Cerebellar cortex (tissue), 1 donor: ENCODE results near the gene FHL2.
A peak's percentile ranks its signal among the peaks of the same experiment; 100 is the strongest.
"Not testable (repeated sequence)": the region's sequence is repeated elsewhere in the genome, so short reads cannot be mapped to it uniquely, and the experiment has no call there.

Experiments used
- DNase-seq: peaks from one replicate; pipeline ENCODE4 v3.0.0-alpha.2; 2015; ENCODE audit warnings: low spot score

FHL2 gene

GRCh38 chr2:105338020-105338385 lies 60.8 kb downstream of the FHL2 start:
- no peak for DNase-seq

DNA sequence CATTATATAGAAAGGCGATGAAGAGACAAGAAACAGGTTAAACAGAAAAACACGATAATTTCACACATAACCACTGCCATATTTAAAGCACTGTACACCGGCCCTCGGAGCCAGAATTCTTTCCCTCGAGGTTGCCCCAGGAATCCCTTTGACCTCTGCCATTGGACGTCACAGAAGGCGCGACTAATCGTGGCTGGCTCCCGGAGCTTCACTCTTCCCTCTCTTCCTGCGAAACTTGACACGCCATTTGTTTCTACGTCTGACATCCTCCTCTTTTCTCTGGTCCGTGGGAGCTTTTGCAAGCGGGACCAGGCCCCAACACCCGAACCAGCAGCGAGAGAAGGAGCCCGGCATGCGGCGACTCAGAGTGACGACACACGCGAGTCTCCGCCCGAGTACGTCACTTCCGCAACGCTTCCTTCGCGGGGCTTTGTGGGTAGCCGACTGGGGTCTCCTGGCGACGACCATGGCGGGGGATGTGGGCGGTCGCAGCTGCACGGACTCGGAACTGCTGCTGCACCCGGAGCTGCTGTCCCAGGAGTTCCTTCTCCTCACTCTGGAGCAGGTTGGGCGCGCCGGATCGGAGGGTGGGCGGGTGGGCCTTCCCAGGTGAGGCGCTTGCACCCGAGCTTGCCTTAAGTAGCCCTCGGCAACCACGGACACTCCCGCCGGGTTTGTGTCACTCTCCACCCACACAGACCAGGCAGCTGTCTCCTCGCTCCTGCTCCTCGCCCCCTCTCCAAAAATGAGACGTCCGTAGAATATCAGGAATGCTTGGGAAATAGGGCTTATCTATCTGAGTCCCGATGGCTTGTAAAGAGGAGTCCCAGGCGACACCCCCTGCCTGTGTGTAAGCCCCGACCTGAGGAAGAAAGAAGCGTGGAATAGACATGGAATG lies 61.5 kb downstream of the FHL2 start, which contains the start of gene C2orf49:
Gene C2orf49 (plus strand): TSS at position 419 of the 898 bp plus-strand sequence. CDS start 48 bp downstream, at position 467.
- DNase-seq = peak; percentile 88

DNA sequence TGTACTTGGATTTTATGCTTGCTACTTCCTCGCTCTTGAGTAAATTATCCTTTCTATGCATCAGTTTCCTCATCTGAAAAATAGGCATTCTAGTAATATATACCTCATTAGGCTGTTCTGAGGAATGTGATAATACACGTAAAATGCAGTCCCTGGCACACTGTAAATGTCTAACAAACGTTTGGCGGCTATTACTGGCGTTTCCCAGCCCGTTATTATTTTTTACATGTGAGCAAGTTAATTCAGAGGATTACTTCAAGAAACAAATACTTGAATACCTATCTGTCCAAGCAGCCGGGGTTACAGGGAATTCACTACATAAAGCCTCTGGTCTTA lies 62.1 kb downstream of the FHL2 start:
- DNase-seq = no peak

DNA sequence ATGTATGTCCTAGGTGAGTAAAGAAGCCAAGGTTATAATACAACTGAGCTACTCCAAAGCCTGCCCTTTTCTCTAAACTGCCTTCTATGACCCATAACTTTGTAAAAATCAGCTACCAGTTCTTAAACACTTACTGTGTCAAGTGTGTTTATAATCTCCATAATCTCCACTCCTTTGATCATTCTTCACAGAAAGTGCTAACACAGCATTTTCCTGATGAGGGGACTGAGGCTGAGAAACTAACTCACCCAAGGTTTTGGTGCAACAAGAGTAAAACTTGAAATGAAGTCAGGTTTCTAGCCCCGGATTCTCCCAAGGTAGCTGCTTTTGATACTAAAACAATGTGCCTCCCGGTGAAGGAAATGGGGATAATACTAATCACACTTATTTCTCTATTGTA lies 63.4 kb downstream of the FHL2 start:
- no peak for DNase-seq

DNA sequence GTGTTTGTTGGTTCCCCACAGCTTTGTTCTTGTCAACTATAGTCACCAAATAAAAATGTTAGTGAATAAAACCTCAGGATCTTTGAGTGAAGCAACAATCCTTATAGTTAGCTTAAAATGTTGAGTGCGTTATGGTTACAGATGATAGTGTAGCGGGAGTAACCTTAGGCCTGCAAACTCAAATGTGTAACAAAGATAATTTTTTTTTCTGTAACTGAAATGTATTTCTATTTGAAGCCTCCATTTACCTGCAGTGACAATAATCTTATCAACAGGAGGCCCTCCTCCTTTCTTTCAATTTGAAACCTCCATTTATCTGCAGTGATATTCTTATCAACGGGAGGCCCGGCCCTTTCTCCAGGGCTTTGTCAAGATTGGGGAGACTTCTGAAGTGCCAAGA lies 64.6 kb downstream of the FHL2 start:
- no peak for DNase-seq

- no peak for DNase-seq
Observed at GRCh38 chr2:105330681-105331375, 68.0 kb downstream of the FHL2 start.

GRCh38 chr2:105329561-105330495 lies 69.0 kb downstream of the FHL2 start, which contains the start of gene TGFBRAP1:
Gene TGFBRAP1, minus strand, starts transcription at chr2:105329735. Its CDS starts 21,434 bp downstream, at chr2:105308301.
- peak; percentile 28 for DNase-seq

GRCh38 chr2:105329197-105329554 lies 69.7 kb downstream of the FHL2 start:
- no peak for DNase-seq

DNA sequence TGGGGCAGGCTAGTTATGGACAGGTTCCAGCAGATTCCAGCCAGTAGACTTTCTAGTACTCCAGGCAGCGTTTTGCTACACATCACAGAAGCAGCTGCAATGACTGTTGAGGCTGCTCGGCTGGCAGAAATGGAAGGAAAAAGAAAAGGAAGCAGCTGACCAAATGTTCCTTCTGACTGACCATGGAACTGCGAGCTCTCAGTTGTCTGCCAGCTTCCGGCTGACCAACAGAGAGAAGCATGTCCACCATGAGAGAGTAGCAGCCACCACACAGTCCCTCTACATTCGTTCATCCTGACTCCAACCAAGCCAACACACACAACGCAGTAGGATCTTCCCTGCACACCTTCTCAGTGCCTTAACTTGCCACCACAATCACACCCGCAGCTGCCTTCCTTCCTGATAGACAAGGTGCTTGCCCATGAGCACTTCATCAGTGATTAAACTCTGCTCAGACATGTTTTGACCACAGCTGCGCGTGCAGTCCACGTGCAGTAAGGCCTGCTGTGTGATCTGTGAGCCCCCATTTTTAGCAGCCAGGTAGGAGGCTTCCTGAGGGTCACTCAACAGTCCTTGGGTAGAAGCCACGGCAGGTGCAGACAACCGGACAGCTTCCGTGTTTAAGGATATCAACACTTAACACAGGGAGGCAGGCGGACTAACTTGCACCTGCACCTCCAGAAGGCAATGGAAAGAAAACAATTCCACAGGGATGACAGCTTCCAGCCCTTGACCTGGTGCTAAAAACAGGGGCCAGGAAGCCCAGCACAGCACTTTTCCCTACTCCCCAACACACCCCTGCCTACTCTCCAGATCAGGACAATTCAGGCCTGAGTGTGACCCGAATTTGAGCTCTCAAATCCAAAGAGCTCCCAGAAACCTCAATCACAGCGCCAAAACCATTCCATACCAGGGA lies 70.3 kb downstream of the FHL2 start:
- peak; percentile 56 for DNase-seq

GRCh38 chr2:105327690-105328089 lies 71.2 kb downstream of the FHL2 start:
- DNase-seq = no peak

GRCh38 chr2:105327271-105327670 lies 71.6 kb downstream of the FHL2 start:
- not testable (repeated sequence) for DNase-seq

DNA sequence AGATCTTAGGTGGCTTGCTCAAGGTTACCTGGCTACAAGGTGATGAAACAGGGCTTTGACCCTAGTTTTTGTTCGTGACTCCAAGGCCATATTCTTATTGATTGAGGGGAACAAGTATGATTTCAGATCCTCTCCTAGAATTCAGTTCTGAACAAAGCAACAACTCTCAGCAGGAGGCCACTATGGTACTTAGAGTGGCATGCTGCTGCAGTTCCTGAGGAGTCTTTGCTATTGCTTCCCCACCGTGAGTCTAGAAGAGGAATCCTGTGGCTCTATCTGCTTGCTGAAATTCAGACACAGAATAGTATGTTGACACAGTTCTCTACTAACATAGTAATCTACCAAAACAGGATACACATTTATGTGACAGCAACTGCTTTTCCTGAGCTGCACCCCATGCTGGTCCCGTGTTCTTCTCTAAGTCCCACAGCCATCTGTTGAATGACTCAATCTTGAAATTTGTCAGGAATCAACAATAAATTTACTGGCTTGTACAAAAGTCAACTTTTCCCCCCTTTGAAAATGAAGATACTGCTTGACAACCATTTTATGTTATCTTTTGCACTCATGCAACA lies 73.4 kb downstream of the FHL2 start:
- DNase-seq = no peak

- DNase-seq = no peak
Observed at GRCh38 chr2:105324732-105325131, 74.1 kb downstream of the FHL2 start.

DNA sequence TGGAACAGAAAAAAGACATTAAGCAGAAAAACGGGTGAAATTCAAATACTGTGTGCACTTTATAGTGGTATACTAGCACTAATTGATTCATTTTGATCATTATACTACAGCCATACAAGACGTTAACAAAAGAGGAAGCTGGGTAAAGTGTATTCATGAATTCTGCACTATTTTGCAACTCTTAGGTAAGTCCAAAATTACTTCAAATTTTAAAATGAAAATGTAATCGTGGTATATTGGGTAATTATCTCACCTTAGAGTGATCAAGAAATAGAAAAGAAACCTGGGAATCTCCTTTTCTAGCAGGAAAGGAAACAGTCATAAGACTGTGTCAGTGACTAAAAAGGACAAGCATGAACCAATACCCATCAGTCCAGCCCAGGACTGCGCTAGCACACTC lies 74.8 kb downstream of the FHL2 start:
- DNase-seq = no peak

DNA sequence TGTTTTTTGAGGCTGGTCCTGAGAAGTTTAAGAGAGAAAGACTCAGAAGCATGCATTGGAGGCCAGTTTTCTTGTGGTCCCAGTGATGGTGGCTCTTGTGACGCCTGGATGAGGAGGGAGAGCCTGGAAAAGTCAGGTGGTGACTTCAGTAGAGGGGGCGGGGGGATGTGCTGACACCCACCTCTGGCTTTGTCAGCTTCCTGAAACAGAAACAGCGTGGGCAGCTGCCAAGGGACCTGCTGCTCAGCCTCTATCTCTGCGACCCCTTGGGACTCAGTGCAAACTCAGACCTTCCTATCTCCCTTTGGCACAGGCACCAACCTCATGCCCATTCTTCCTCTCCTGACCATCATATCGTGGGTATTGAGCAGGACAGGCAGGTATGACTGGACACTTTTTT lies 75.7 kb downstream of the FHL2 start:
- DNase-seq = no peak

- DNase-seq = no peak
Observed at GRCh38 chr2:105321875-105322646, 76.8 kb downstream of the FHL2 start.

DNA sequence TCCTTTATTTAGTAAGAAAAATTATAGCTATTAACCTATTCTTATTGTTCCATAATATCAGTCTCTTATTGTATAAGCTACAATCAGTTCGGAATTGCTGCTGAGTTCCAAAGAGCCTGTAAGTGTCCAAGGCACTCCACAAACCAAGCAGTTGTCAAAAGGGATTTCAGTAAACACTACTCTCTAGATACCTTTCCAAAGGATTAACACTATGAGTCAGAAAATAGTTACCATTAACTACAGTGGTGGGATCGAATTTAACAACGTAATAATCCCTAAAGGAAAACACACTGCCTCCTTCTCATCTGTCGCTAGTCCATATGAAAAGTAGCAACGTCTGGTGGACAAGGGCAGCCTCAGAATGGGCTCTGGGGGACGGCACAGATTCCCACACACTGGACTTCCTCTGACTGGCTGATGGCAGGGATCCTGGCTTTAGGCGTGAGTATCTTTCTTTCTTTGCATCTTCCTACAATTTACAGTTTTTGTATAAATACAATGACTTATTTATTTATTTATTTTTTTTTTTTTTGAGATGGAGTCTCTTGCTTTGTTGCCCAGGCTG lies 78.1 kb downstream of the FHL2 start:
- no peak for DNase-seq

GRCh38 chr2:105317937-105318336 lies 80.9 kb downstream of the FHL2 start:
- no peak for DNase-seq

GRCh38 chr2:105315314-105315713 lies 83.5 kb downstream of the FHL2 start:
- DNase-seq = no peak

GRCh38 chr2:105313877-105314276 lies 85.0 kb downstream of the FHL2 start:
- no peak for DNase-seq
